GM18867 (cell line): ENCODE data around the gene GIN1.
"Not testable (repeated sequence)": the region's sequence is repeated elsewhere in the genome, so short reads cannot be mapped to it uniquely, and the experiment has no call there.

Source experiments
- ATAC-seq: cut with Tn5 transposase; IDR thresholded peaks from one replicate; pipeline ENCODE4 v1.9.1; 2021; ENCODE audit warnings: mild to moderate bottlenecking, moderate library complexity; ENCODE audit not compliant: unreplicated experiment

The GIN1 gene

DNA sequence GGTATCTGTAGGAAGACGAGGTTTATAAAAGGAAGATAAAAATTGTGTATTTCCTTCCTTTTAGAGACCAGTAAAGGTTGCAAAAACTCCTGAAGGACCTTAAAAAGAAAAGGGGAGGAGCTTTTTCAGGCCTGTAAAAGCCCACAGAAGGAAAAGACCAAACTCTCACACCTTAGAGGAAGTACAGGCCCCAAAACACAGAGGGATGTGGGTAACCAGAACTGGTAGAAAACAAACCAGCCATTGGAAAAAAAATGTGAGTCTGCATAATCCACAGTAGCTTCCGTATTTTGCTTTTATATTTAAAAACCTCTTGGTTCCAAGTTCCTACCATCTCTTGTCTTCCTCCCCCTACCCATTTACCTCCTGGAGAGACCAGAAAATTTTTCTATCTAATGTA is 8.5 kb downstream of the GIN1 start:
- no peak for ATAC-seq

DNA sequence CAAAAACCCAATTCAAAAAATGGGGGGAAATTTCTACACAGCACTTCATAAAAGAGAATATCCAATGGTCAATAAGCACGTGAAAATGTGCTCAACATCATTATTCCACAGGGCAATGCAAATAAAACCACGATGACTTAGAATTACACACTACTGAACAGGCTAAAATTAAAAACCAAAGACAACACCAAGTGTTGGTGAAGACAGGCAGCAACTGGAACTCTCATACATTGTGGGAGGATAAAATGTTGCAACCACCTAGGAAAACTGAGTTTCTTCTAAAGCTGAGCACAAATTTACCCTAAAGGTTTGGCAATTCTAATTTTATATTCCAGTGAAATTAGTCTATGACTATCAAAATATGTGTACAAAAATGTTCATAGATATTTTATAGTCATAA is 9.5 kb downstream of the GIN1 start:
- ATAC-seq = no peak

DNA sequence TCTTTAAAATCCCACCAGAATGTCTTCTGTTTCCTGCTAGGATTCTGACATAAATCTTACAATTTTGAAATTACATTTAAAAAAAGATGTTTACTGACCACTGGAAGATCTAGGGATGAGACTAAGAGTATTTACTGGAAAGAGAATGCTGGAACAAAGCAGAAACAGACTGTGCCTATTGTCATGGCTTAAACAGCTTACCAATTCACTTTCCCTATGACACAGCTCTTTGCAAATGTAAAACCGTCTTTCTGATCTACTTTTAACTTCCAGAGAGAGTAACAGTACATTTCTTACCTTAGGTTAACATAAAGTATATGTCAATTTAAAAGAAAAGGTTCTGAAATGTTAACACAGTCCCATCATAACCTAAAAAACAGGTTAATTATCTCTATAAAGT is 10.7 kb downstream of the GIN1 start:
- no peak for ATAC-seq

- ATAC-seq = no peak
Measured at GRCh38 chr5:103108086-103108485, 11.9 kb downstream of the GIN1 start.

DNA sequence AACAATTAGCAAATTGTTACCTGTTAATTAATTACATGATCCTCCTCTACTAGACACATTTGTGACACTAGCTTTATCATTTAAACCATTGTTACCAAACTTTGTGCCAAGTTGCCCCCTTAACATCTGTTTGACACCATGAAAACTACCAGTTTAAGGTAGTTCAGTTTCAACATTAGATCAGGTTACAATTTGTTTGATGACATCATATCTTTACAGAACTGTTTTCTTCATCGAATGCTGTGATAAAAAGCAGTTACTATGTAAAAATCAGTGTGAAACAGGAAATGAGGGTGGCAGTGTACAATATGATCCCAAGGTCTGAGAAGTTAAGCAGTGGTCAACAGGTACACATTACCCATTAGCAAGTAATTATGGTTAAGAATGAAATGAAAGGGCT is 17.7 kb downstream of the GIN1 start:
- ATAC-seq = no peak

GRCh38 chr5:103101079-103101750 is 18.7 kb downstream of the GIN1 start:
- no peak for ATAC-seq

GRCh38 chr5:103098993-103099392 is 20.9 kb downstream of the GIN1 start:
- ATAC-seq = no peak

GRCh38 chr5:103094737-103095136 is 25.2 kb downstream of the GIN1 start:
- no peak for ATAC-seq

- ATAC-seq = no peak
Measured at GRCh38 chr5:103093727-103094126, 26.2 kb downstream of the GIN1 start.

DNA sequence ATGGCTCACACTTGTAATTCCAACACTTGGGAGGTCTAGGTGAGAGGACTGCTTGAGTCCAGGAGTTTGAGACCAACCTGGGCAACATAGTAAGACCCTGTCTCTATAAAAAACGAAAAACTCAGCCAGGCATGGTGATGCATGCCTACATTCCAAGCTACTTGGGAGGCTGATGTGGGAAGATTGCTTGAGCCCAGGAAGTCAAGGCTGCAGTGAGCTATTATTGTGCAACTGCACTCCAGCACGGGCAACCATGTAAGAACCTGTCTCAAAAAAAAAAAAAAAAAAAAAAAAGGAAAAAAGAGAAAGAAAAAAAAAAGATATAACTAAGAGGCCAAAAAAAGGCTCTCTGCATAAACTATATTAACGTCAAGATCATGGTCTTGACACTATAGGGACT is 27.3 kb downstream of the GIN1 start:
- ATAC-seq = no peak

- ATAC-seq = no peak
Measured at GRCh38 chr5:103090791-103091190, 29.1 kb downstream of the GIN1 start.

DNA sequence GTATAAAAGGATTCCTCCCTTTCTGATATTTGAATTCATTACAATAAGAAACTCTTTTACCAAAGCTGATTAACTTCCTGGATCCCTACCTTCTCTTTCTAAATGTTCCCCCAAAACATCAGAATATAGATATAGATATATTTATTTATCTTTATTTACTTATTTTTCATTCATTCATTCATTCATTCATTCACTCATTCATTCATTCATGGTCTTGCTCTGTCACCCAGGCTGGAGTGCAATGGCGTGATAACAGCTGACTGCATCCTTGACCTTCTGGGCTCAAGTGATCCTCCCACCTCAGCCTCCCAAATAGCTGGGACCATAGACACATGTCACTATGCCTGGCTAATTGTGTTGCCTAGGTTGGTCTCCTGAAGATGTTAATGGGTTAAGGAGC is 30.7 kb downstream of the GIN1 start:
- ATAC-seq = no peak

GRCh38 chr5:103086547-103086946 is 33.4 kb downstream of the GIN1 start:
- no peak for ATAC-seq

DNA sequence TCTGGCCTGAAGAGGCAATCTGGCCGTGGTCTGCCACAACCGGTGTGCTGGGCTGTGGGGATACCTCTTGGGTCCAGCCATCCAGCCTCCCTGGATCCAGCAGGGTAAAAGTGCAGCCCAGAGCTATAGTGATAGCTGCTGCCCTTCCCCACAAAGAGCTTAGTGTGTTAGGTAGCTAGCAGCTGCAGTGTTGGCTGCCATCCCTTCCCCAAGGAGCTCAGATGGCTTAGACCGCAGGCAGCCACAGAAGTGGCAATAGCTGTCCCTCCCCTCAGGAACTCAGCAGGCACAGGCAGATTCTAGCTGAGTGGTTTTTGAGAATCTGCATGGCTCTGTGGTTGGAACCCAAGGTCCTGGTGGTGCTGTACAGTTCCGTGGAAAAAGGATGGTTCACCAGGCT is 40.1 kb downstream of the GIN1 start:
- no peak for ATAC-seq

DNA sequence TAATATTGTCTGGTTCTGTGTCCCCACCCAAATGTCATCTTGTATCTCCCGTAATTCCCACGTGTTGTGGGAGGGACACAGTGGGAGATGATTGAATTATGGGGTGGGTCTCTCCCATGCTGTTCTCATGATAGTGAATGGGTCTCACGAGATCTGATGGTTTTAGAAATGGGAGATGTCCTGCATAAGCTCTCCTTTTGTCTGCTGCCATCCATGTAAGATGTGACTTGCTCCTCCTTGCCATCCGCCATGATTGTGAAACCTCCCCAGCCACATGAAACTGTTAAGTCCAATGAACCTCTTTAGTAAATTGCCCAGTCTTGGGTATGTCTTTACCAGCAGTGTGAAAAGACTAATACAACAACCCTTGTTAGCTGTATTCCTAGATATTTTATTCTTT is 44.5 kb downstream of the GIN1 start:
- ATAC-seq = no peak

DNA sequence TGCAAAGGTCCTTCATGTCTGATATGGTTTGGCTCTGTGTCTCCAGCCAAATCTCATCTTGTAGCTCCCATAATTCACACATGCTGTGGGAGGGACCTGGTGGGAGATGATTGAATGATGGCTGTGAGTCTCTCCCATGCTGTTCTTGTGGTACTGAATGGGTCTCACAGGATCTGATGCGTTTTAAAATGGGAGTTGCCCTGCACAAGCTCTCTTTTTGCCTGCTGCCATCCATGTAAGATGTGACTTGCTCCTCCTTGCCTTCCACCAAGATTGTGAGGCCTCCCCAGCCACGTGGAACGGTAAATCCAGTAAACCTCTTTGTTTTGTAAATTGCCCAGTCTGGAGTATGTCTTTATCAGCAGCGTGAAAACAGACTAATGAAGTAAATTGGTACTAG is 46.4 kb downstream of the GIN1 start:
- not testable (repeated sequence) for ATAC-seq

DNA sequence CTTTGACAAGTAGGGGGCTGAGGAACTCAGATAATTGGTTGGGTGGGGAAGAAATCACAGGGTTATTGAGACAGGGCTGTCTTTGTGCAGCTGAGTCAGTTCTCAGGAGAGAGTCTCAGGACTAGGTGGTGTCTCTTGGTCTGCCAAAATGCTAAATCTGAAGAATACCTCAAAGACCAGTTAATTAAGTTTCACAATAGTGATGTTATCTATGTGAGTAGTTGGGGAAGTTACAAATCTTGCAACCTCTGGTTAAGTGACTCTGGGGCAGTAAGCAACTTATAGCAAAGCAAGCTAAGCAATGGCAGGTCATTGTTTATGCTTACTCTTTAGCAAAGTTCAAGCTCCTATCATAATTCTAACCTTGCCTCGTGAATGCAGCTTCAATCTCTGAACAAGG is 53.6 kb downstream of the GIN1 start:
- ATAC-seq = no peak

GRCh38 chr5:103060424-103060954 is 59.4 kb downstream of the GIN1 start:
- no peak for ATAC-seq

DNA sequence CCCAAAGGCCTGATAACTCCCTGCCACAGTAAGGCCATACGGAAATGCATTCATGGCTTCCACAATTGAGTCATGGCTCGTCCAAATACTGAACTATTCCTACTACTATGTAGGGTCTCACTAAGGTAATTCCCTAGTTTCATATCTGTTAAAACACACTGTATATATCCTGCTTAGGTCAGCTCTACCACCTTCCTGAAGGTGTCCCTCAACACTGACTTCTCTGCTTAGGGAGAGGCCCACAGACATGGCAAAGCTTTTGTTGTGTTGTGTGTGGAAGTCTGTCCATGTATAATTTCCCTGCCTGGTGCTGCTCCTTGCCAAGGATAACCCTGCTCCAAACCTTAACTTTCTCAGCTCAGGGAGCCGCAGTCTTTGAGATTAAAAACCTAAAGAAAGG is 60.4 kb downstream of the GIN1 start:
- no peak for ATAC-seq

DNA sequence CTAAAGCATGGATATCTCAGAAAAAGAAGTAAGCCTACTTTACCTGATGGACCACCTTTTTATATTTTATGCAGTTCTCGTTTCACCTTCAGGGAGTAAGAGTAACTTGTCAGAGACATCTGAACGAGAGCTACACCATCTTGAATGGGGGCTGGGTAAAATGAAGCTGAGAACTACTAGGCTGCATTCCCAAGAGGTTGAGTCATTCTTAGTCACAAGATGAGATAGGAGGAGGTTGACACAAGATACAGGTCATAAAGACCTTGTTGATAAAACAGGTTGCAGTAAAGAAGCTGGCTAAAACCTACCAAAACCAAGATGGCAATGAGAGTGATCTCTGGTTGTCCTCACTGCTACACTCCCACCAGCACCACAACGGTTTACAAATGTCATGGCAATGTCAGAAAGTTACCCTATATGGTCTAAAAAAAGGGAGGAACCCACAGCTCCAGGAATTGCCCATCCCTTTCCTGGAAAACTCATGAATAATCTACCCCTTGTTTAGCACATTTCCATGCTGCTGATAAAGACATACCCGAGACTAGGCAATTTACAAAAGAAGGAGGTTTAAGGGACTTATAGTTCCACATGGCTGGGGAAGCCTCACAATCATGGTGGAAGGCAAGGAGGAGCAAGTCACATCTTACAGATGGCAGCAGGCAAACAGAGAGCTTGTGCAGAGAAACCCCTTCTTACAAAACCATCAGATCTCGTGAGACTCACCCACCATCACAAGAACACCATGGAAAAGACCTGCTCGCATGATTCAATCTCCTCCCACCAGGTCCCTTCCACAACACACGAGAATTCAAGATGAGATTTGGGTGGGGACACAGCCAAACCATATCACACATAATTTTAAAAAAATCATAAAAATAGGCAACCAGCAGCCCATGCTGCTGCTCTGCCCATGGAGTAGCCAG is 62.5 kb downstream of the GIN1 start:
- ATAC-seq = no peak

DNA sequence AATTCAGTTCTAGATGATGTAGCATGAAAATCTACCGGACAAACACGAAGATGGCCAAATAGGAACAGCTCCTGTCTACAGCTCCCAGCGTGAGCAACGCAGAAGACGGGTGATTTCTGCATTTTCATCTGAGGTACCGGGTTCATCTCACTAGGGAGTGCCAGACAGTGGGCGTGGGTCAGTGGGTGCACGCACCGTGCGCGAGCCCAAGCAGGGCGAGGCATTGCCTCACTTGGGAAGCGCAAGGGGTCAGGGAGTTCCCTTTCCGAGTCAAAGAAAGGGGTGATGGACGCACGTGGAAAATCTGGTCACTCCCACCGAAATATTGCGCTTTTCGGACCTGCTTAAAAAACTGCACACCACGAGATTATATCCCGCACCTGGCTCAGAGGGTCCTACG is 73.2 kb downstream of the GIN1 start:
- not testable (repeated sequence) for ATAC-seq

DNA sequence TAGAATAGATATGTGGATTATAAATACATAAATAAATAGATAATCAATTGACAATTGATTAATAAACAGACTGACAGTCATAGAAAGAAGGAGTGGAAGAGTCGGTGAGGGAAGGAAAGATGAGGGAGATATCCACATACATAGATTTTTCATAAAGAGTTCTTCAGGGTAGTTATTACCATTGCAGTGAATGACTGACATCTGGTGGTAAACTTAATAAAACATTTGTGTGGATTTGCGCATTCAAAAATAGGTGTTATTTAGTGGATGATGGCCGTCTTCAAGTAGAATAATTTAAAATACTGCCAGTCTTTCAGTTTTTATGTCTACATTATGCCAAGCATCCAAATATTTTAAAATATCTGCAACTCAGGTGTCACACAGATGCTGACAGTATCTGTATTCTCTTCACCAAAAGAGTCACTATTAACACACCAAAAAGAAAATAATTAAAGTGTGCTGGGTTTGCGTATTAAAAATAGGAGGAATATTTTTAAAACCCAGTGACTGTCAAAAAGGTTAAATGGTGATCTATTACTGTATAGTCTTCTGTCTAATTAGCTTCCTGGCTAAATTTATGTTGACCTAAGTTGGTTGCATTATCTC is 78.8 kb downstream of the GIN1 start:
- no peak for ATAC-seq
